AG20443 (cell line): Measurements from ENCODE around the gene CYP11A1.
A peak's percentile ranks its signal among the peaks of the same experiment; 100 is the strongest.

Experiments
- DNase-seq: peaks from one replicate; pipeline ENCODE4 v3.0.0; 2012; ENCODE audit warnings: low spot score, mixed read lengths

CYP11A1 gene

DNA sequence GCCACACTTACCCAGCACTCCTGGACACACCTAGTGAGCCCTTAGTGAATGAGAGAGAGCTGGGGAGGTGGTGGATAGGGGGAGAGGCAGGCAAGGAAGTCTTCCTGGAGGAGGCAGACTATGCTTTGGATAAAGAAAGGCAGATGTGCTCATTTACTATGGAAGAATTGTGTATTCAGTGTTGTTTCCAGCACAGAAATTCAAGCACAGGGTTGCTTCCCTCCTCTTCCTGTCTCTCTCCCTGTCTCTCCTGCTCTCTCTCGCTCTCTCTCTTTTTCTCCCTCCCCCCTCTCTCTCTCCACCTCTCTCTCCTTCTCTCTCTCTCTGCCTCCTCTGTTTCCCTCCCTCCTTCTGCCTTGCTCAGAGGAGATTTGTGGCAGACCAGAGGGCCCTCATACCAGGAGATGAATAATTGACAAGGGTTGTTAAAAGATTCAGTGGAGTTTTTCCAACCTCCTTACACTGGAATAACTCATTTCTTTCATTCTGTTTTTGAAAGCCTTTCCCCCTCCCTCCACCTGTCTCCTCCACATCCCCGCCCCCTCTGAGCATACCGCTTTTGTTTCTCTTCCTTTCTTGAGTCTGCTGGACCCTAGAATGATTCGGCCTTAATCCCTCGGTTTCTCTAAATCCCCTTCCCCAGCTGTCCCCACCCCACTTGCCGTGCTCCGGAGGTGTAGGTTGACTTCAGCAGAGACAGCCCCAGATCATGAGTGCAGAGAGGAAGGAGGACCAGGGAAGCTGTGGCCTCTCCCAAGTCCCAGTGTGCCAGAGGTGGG is 65.7 kb downstream of the CYP11A1 start:
- no peak for DNase-seq

DNA sequence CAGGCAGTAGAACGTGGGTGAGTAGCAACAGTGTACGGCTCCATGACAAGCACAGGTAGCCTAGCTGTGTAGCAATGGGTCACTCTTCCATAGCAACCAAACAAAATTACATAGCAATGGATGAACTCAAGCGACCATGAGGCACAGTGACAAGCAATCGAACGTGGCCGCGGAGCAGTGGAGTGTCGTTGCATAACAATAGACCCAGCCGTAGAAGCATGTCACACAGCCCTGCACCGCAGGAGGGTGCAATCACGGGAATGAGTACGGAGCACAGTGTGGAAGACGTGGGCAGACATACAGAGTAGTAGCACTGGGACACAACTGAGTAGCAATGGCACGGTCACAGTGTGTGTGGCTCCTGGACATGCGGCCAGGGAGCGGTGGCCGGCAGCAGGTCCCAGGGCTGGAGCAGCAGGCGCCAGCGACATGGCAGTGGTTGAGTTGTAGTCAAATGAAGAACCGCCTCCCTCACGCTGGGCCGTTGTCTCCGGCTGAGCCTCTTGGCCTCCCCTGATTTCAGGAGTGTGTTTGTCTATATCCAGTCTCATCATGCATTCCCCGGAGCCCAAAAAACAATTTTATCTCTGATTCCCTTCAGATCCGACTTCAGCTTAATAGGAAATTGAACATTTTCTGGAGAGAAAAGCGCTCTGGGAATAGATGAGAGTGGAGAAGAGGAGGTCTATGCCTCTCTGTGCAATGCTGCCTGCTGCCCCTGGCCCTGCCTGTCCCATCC is 67.2 kb downstream of the CYP11A1 start:
- no peak for DNase-seq

DNA sequence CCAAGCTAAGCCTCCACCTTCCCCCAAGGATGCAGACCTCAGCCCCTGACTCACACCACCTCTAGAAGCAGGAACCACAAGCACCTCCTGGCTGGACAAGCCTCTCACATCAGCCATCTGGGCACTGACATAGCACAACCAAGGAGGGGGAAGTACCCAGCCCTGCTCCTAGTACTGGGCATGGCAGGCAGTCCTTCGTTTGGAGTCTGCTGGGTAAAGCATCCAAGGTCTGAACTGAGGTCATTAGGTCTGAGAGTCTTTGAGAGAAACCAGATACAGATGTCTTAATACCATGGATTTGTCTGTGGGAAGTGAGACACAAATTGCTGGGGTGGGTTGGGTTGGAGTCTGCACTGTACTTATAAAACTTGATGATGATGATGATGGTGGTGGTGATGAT is 69.6 kb downstream of the CYP11A1 start:
- DNase-seq: no peak

DNA sequence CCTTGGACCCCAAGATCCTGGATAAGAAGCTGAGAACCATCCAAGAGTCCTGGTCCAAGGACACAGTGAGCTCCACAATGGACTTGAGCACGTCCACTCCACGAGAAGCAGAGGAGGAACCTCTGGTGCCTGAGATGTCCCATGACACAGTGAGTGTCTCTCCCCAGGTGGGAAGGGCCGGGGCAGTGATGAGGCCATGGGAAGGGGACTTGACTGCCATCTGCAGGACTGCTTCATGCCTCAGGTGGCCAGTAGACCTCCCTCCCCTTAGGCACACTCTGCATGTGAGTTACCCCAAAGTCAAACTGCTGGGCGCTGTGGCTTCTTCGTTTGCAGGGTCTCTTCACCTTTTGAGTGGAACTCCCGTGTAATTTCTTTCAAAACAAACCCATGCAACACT is 71.6 kb downstream of the CYP11A1 start:
- DNase-seq: no peak

DNA sequence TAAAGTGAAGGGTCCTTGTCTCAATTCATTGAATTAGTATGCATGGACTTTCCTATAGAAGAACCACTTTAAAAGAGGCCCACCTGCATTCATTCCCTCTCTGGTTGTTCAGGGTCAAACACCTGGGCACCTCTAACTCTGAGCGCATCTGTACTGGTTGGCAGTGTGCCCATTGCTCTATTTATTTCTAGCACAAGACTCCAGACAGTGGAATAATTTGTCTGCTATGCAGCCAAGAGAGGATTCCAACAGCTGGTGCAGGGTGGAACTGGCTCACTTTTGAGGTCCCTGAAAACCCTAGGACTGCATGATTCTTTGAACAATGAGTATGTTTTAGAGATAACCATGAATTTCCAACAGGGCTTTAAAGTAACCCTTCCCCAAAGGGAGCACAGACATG is 73.4 kb downstream of the CYP11A1 start:
- DNase-seq: no peak

DNA sequence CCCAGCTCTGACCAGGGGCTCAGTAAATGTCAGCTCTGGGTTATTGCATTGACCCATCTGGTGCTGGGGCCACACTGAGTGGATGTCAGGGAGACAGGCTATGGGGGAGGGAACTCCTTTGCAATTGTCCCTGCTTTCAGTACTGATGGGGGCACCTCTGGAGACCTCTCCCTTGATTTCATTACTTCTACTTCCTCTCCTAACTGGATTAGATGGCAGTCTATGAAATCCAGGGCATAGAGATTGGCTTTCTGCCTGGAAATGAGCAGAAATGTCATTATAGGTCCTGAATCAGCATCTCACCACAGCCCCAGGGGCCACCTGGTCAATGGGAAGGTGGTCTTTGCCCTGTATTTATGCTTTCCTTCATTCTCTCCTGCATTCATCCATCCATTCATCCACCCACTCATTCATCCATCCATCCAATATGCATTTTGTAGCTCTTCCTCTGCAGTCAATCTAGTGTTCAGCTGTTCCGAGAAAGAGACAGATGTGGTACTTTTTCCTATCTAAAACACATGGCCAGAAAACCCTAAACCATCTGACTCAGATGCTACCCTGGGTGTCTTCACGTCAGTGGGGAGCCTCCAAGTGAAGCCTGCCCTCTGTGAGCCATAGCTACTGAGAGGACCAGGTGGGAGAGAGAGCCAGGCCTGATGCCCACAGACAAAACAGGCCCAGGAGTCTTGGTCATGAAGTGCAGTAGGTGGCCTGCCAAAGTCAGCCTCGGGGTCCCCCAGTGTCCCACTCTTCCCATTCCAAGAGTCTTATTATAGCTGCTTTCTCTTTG is 74.2 kb downstream of the CYP11A1 start:
- no peak for DNase-seq

DNA sequence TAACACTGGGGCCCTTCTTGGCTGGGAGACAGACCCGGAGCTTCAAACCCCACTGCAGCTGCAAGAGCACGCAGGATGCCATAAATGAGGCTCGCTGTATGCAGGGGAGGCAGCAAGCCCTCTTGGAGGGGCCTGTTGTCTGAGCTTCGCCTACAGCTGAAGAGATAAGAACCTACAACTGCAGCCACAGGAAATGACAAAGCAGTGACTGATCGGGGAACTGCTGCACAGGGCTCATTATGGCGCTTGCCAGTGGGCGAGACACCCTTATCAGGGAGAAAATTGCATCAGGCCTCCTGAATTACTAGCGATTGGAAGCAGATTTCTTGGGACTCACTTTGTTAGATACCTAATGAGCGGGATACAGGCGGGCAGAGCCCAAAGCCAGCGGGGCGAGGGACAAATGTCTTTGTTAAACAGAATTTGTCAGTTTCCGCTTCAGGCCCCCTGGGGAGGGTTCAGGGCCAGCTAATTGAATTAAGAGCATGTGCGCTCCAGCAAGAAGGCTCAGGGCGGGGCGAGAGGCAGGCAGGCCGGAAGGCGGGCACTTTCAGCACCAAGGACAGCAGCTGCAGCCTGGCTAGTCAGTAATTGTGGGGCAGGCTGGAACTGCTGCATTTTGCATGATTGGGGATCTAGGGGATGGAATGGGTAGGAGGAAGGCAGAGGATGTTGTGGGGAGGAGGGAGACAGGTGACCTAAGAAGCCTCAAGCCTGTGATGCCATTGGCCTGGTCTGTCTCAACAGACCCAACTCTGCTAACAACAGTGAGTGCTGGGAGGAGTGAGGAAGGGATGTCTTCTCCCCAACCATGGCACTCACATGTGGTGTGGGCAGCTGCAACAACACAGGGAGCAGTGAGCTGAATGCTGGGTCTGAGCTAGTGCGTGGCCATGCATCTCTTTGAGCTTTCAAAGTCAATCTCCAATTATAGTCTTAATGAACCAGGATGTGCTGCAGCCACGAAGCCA is 76.1 kb downstream of the CYP11A1 start:
- peak; percentile 95 for DNase-seq

DNA sequence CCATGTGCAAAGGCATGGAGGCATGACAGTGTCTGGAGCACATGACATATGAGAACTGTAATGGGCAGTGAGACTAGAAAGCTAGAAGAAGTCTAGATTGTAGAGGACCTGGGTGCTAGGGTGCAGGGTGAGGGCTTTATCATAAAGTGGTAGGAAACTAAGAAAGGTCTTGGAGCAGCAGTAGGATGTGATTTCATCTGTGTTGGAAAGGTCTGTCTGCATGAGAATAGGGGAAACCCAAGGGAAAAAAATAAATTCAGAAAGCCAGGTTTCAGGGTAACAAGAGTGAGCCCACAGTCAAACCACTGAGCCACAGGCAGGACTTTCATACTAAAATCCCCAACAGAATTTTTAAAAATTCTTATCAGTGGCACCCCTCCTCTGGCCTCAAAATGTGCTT is 76.8 kb downstream of the CYP11A1 start:
- DNase-seq: no peak

DNA sequence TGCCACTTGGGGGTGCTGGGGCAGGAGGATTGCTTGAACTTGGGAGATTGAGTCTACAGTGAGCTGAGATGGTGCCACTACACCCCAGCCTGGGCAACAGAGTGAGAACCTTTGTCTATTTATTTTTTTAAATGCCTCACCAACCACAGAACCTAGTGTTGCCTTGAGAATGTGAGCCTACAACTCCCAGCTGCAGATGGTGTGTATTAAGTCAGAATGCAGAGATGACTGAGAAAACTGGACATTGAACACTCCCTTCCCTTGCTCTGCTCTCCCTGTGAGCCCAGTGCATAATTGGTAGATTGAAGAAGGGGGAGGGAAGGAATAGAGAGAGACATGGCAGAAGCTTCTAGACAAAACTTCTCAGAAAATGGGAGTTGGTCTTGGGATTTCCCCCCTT is 77.8 kb downstream of the CYP11A1 start:
- DNase-seq: no peak
